ENCODE measurements around the gene NCS1. TPM values are rescaled to one million over a fixed set of nuclear protein-coding genes. Genes with fewer than 3 reads are reported as not detected.
"Not testable (repeated sequence)": the region's sequence is repeated elsewhere in the genome, so short reads cannot be mapped to it uniquely, and the experiment has no call there.

NCS1 gene
- total RNA-seq, 1 donor from 2014 or later = 312 TPM

DNA sequence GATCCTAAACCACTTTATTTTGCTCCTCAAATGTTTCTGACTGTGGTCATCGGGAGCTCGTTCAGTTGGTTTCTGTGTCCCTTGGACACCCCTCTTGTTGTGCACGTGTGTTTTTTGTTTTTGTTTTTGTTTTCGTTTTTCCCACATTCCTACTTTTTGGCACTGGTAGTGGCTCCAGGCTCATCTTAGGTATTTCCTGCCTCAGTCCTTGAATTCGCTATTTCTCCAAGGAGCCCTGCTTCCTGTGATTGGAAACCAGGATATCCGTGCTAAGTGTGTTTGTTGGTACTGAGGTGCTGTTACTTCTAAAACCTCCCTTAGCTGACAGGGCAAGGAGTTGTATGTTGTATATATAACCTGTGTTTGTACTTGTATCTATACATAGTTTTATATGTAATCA is 99.3 kb downstream of the NCS1 start:
- H3K27ac Mint-ChIP-seq (ENCODE audit: unreplicated experiment) = no peak overlapping the region
- H3K4me1 Mint-ChIP-seq (ENCODE audit: low read depth, unreplicated experiment) = peaks cover 17% of the 10 kb centered on the region
- no peaks in the 10 kb centered on the region for H3K36me3 Mint-ChIP-seq (ENCODE audit: unreplicated experiment)
- H3K27me3 Mint-ChIP-seq (ENCODE audit: unreplicated experiment) = peaks cover 10% of the 10 kb centered on the region
- peaks cover 2% of the 10 kb centered on the region for H3K9me3 Mint-ChIP-seq (ENCODE audit: unreplicated experiment)
- TF ChIP-seq, protein P1, sequence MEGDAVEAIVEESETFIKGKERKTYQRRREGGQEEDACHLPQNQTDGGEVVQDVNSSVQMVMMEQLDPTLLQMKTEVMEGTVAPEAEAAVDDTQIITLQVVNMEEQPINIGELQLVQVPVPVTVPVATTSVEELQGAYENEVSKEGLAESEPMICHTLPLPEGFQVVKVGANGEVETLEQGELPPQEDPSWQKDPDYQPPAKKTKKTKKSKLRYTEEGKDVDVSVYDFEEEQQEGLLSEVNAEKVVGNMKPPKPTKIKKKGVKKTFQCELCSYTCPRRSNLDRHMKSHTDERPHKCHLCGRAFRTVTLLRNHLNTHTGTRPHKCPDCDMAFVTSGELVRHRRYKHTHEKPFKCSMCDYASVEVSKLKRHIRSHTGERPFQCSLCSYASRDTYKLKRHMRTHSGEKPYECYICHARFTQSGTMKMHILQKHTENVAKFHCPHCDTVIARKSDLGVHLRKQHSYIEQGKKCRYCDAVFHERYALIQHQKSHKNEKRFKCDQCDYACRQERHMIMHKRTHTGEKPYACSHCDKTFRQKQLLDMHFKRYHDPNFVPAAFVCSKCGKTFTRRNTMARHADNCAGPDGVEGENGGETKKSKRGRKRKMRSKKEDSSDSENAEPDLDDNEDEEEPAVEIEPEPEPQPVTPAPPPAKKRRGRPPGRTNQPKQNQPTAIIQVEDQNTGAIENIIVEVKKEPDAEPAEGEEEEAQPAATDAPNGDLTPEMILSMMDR (IDR thresholded peaks at IDR 0.05; ENCODE audit: partially characterized antibody, unreplicated experiment) = no peak
- no peak for DNase-seq
- no peak overlapping the region for H3K4me3 Mint-ChIP-seq (ENCODE audit: unreplicated experiment)

DNA sequence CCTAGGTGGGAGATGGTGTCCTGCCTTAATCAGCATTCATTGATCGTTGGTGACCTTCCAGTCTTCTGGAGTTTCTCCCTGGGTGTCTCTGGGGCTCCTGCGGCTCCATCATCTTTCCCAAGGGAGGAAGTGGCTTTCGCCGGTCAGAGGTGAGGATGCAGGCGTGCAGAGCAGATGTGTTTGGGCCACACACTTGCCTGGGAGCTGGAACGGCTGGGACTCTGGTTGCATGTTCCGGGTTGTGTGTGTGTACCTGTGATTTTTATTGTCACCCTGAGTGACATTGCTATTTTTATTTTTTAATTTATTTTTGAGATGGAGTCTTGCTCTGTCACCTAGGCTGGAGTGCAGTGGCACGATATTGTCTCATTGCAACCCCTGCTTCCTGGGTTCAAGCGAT is 103.0 kb downstream of the NCS1 start:
- Mint-ChIP-seq H3K4me1 (ENCODE audit: low read depth, unreplicated experiment) (peaks cover 5% of the 10 kb centered on the region), H3K9me3 (ENCODE audit: unreplicated experiment) (no peaks in the 10 kb centered on the region), H3K27ac (ENCODE audit: unreplicated experiment) (no peak overlapping the region), H3K27me3 (ENCODE audit: unreplicated experiment) (no peaks in the 10 kb centered on the region), H3K4me3 (ENCODE audit: unreplicated experiment) (no peak overlapping the region), H3K36me3 (ENCODE audit: unreplicated experiment) (no peaks in the 10 kb centered on the region)
- DNase-seq = no peak
- TF ChIP-seq, protein P1 (IDR thresholded peaks at IDR 0.05; ENCODE audit: partially characterized antibody, unreplicated experiment) = no peak

DNA sequence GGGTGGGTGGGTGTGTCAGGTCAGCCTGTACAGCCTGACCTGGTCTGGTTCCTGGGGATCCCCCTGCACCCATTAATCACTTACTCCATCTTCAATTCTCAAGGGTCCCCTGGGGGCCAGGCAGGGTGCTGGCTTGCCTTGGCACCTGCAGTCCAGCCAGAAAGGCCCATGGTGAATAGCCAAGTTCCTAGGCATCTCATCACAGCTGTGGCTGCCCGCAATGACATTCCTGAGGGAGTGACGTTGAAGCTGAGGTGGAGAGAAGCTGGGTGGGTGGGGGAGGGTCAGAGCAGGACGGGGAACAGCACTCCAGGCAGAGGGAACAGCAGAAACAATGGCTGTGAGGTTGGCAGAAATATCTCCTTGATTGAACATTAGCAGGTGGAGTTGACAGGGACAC is 103.9 kb downstream of the NCS1 start:
- H3K4me1 Mint-ChIP-seq (ENCODE audit: low read depth, unreplicated experiment) = peaks cover 5% of the 10 kb centered on the region
- H3K27ac Mint-ChIP-seq (ENCODE audit: unreplicated experiment) = no peak overlapping the region
- no peaks in the 10 kb centered on the region for H3K27me3 Mint-ChIP-seq (ENCODE audit: unreplicated experiment)
- no peak for DNase-seq
- TF ChIP-seq, protein P1 (IDR thresholded peaks at IDR 0.05; ENCODE audit: partially characterized antibody, unreplicated experiment) = no peak
- no peak overlapping the region for H3K4me3 Mint-ChIP-seq (ENCODE audit: unreplicated experiment)
- H3K36me3 Mint-ChIP-seq (ENCODE audit: unreplicated experiment) = no peaks in the 10 kb centered on the region
- H3K9me3 Mint-ChIP-seq (ENCODE audit: unreplicated experiment) = no peaks in the 10 kb centered on the region

DNA sequence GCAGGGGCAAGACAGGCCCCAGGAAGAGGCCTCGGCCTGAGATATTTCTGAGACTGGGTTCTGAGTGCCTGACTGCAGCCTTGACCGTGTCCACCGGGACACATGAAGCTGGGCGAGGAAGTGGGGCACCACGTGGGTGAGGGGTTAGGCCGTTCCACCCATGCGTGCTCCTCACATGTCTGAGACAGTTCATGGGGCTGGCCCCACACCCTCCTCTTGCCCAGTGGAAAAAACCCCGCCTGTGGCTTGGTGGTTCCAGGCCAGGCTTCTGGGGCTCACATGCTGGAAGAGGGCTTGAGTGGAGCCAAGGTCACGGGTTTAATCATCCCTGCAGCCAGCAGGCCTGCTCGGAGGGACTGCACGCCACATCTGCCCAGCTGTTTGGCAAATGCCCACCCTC is 104.8 kb downstream of the NCS1 start:
- TF ChIP-seq, protein P1 (IDR thresholded peaks at IDR 0.05; ENCODE audit: partially characterized antibody, unreplicated experiment) = no peak
- DNase-seq = no peak
- Mint-ChIP-seq H3K4me3 (ENCODE audit: unreplicated experiment) (no peak overlapping the region), H3K9me3 (ENCODE audit: unreplicated experiment) (no peaks in the 10 kb centered on the region), H3K27ac (ENCODE audit: unreplicated experiment) (no peak overlapping the region), H3K4me1 (ENCODE audit: low read depth, unreplicated experiment) (peaks cover 5% of the 10 kb centered on the region), H3K27me3 (ENCODE audit: unreplicated experiment) (no peaks in the 10 kb centered on the region), H3K36me3 (ENCODE audit: unreplicated experiment) (no peaks in the 10 kb centered on the region)

DNA sequence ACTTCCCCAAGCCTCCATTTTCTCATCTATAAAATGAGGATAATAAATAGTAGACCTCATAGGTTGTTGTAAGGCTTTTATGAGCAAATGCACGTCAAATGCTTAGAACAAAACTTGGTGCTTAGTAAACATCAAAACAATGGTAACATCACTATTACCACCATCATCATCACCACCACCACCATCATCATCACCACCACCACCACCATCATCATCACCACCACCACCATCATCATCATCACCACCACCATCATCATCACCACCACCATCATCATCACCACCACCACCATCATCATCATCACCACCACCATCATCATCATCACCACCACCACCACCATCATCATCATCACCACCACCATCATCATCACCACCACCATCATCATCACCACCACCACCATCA is 105.3 kb downstream of the NCS1 start:
- not testable (repeated sequence) for H3K27ac Mint-ChIP-seq (ENCODE audit: unreplicated experiment); H3K4me1 Mint-ChIP-seq (ENCODE audit: low read depth, unreplicated experiment); H3K9me3 Mint-ChIP-seq (ENCODE audit: unreplicated experiment); H3K36me3 Mint-ChIP-seq (ENCODE audit: unreplicated experiment); H3K4me3 Mint-ChIP-seq (ENCODE audit: unreplicated experiment); DNase-seq; H3K27me3 Mint-ChIP-seq (ENCODE audit: unreplicated experiment)
